Endothelial cell of umbilical vein (primary cell): ENCODE data around the gene RIMKLB. TPM values are rescaled to one million over a fixed set of nuclear protein-coding genes. Genes with fewer than 3 reads are reported as not detected.
"Not testable (repeated sequence)": the region's sequence is repeated elsewhere in the genome, so short reads cannot be mapped to it uniquely, and the experiment has no call there.

Experiments
- BruUV-seq: library from RNA; stranded (reverse); fragments of 400-500 nt; replicated peaks from 2 replicates; lab custom pipeline; 2021; lab: Mats Ljungman, UMichigan
- CTCF ChIA-PET: fragments of 300-600, 350-600 bp; sonication (Branson Sonifier 250); formaldehyde crosslinking; loops from one replicate; lab custom pipeline; 2021; ENCODE audit warnings: antibody characterized with exemption, inconsistent platforms; lab: Charles Lee
- POLR2A ChIA-PET: fragments of 300-600, 350-600 bp; sonication (Branson Sonifier 250); formaldehyde crosslinking; loops from one replicate; lab custom pipeline; 2021; ENCODE audit warnings: antibody characterized with exemption, inconsistent platforms; lab: Charles Lee
- DNase-seq: peaks from one replicate; pipeline ENCODE4 v3.0.0-alpha.2; 2011; ENCODE audit warnings: low read depth, low spot score
- FAIRE-seq: peaks from 2 replicates; lab custom pipeline; 2011; peaks lifted over from hg19 to GRCh38; lab: Jason Lieb, UNC
- H2AFZ ChIP-seq: 2 replicates; pipeline ENCODE4 v1.6.0; 2012; ENCODE audit warnings: low read depth, low read length, control low read depth, inconsistent platforms
- H3K27ac ChIP-seq: 2 replicates; pipeline ENCODE4 v1.5.1; 2011; ENCODE audit warnings: low read depth, mild to moderate bottlenecking, control low read depth, low read length, moderate library complexity; ENCODE audit not compliant: insufficient read depth
- H3K27me3 ChIP-seq, 2 experiments: 2 replicates each; pipeline versions ENCODE4 v1.6.0 to v1.6.1; 2011; ENCODE audit warnings: low read length in 2 of 2, mixed read lengths in 1 of 2; ENCODE audit not compliant: control insufficient read depth in 2 of 2, insufficient read depth in 2 of 2
- H3K36me3 ChIP-seq, 2 experiments: 2 replicates in 1 of 2; 3 replicates in 1 of 2; pipeline ENCODE4 v1.5.1; 2011; ENCODE audit warnings: low read length in 2 of 2, mild to moderate bottlenecking in 1 of 2, moderate library complexity in 1 of 2; ENCODE audit not compliant: control insufficient read depth in 2 of 2, insufficient read depth in 2 of 2; ENCODE audit errors: extremely low read depth in 1 of 2
- H3K4me1 ChIP-seq: 3 replicates; pipeline ENCODE4 v1.5.1; 2011; ENCODE audit warnings: mild to moderate bottlenecking, low read length; ENCODE audit not compliant: control insufficient read depth, insufficient read depth; ENCODE audit errors: extremely low read depth
- H3K4me2 ChIP-seq: 2 replicates; pipeline ENCODE4 v1.6.1; 2011; ENCODE audit warnings: low read length, control low read depth, mixed read lengths; ENCODE audit not compliant: insufficient read depth
- H3K4me3 ChIP-seq, 3 experiments: fragments of 200-600 bp in 1 of 3; sonication (generic), shearing (Covaris generic) in 1 of 3; replicated peaks in 1 of 3; 2 replicates each; pipeline ENCODE4 v1.5.1; 2011 to 2016; ENCODE audit warnings: control low read depth in 3 of 3, low read length in 3 of 3, mild to moderate bottlenecking in 2 of 3, inconsistent platforms in 1 of 3, low read depth in 1 of 3, moderate library complexity in 1 of 3; ENCODE audit not compliant: insufficient read depth in 1 of 3
- H3K79me2 ChIP-seq: 2 replicates; pipeline ENCODE4 v1.6.0; 2012; ENCODE audit warnings: low read length, inconsistent platforms; ENCODE audit not compliant: control insufficient read depth, insufficient read depth
- H3K9ac ChIP-seq: replicated peaks from 2 replicates; pipeline ENCODE3; 2011; ENCODE audit warnings: low read length, control low read depth; ENCODE audit not compliant: insufficient read depth; ENCODE audit errors: extremely low read depth
- H3K9me1 ChIP-seq: replicated peaks from 3 replicates; pipeline ENCODE4 v1.6.0; 2011; ENCODE audit warnings: mild to moderate bottlenecking, low read length; ENCODE audit not compliant: control insufficient read depth, insufficient read depth; ENCODE audit errors: extremely low read depth
- H3K9me3 ChIP-seq: replicated peaks from 2 replicates; pipeline ENCODE4 v1.5.1; 2012; ENCODE audit warnings: low read length, inconsistent platforms; ENCODE audit not compliant: control insufficient read depth, insufficient read depth
- H4K20me1 ChIP-seq: replicated peaks from 2 replicates; pipeline ENCODE3; 2011; ENCODE audit warnings: mild to moderate bottlenecking, low read length; ENCODE audit not compliant: control insufficient read depth, insufficient read depth; ENCODE audit errors: extremely low read depth
- EZH2 ChIP-seq: IDR thresholded peaks from 2 replicates; pipeline ENCODE4 v1.6.1; 2012; ENCODE audit warnings: borderline replicate concordance, low read depth, mild to moderate bottlenecking, moderate library complexity, low read length, inconsistent platforms; ENCODE audit not compliant: severe bottlenecking
- FOS ChIP-seq: IDR thresholded peaks from 2 replicates; pipeline ENCODE4 v1.6.1; 2011; ENCODE audit warnings: mild to moderate bottlenecking, low read length, moderate library complexity, borderline replicate concordance; ENCODE audit not compliant: insufficient read depth
- GATA2 ChIP-seq: IDR thresholded peaks from 2 replicates; pipeline ENCODE4 v1.7.0; 2011; ENCODE audit warnings: low read depth, mild to moderate bottlenecking, moderate library complexity, mixed read lengths, low read length; ENCODE audit not compliant: insufficient read length, insufficient read depth
- JUN ChIP-seq: IDR thresholded peaks from 2 replicates; pipeline ENCODE4 v1.6.1; 2011; ENCODE audit warnings: borderline replicate concordance, low read depth; ENCODE audit not compliant: insufficient read length, insufficient read depth
- MYC ChIP-seq: IDR thresholded peaks from one replicate; pipeline ENCODE4 v1.6.1; 2011; ENCODE audit warnings: mild to moderate bottlenecking, low read depth, low read length
- POLR2A ChIP-seq: IDR thresholded peaks from 2 replicates; pipeline ENCODE4 v1.6.1; 2012; ENCODE audit warnings: low read depth, mild to moderate bottlenecking, control low read depth, low read length
- POLR2AphosphoS5 ChIP-seq: IDR thresholded peaks from 2 replicates; pipeline ENCODE4 v1.6.1; 2012; ENCODE audit warnings: low read depth, mild to moderate bottlenecking, control low read depth, low read length, moderate library complexity; ENCODE audit not compliant: insufficient read depth
- dilution Hi-C: fragments of 300-500 bp; cut with MboI; formaldehyde crosslinking; loops from one replicate; pipeline ENCODE4 v1.15.0; 2019; ENCODE audit warnings: low sequenced_read_pairs; ENCODE audit not compliant: extremely low pct_ligation_motif_present
- intact Hi-C: fragments of 100-400 bp; cut with micrococcal nuclease; formaldehyde crosslinking; loops from one replicate; pipeline ENCODE4 v1.10.0; 2022
- polyA plus RNA-seq, 4 experiments: library from polyadenylated mRNA; depleted of rRNA in 3 of 4; stranded (reverse) in 3 of 4; unstranded in 1 of 4; fragments of >200 nt; gene quantifications; 2 replicates each; pipeline versions ENCODE4 v1.2.1 to v1.2.3, GENCODE V29; 2011 to 2012; ENCODE audit warnings: missing spikeins in 1 of 4
- total RNA-seq: library from RNA; stranded (reverse); gene quantifications from 2 replicates; pipeline ENCODE4 v1.2.3, GENCODE V29; 2021
- TF ChIP-seq, protein P1 (sequence below): IDR thresholded peaks from 2 replicates; pipeline ENCODE4 v1.6.1; 2011; ENCODE audit not compliant: insufficient read depth, insufficient read length
- TF ChIP-seq, protein P2 (sequence below), 2 donors: IDR thresholded peaks; 1 replicate in 1 of 2; 2 replicates in 1 of 2; pipeline ENCODE4 v1.5.1; 2011; ENCODE audit warnings: low read length in 2 of 2, mild to moderate bottlenecking in 2 of 2, moderate library complexity in 2 of 2, control low read depth in 1 of 2, inconsistent platforms in 1 of 2, low read depth in 1 of 2; ENCODE audit not compliant: insufficient read depth in 1 of 2; ENCODE audit errors: extremely low read depth in 1 of 2

RIMKLB gene
- total and polyA plus RNA-seq, 2 donors (not counting 3 experiments of a cell fraction or from before 2014, with no cell fraction given) = 35.5 to 64.3 TPM

DNA sequence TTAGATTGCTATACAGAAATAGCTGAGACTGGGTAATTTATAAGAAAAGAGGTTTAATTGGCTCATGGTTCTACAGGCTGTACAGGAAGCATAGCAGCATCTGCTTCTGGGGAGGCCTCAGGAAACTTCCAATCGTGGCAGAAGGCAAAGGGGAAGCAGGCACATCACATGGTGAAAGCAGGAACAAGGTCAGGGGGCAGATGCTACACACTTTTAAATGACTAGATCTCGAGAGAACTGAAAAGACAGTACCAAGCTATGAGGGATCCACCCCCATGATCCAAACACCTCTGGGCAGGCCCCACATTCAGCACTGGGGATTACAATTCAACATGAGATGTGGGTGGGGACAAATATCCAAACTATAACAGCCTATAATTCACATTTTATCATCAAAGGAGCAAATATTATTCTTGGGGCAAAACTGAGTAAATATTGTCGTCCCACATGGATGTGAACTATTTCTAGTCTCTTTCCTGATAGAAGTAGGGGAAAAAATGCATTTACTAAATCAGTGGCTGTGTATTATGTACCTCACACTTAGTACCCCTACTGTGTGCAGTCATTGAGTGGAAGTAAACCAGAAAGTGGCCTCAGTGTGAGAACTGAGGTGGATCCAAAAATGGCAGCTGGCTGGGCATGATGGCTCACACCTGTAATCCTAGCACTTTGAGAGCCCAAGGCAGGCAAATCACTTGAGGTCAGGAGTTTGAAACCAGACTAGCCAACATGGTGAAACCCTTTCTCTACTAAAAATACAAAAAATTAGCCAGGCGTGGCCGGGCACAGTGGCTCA lies 99.2 kb downstream of the RIMKLB start:
- POLR2A ChIA-PET = interaction anchor here (0.6 kb wide), 1 partner anchor 920 kb away, joined by 3 read pairs; no protein-coding TSS in a partner anchor
- BruUV-seq = no TSS peak
- no peaks in the 10 kb centered on the region for H3K4me1 ChIP-seq
- DNase-seq (no peak), FAIRE-seq (no peak)
- TF ChIP-seq GATA2 = no peak
- no peak for TF ChIP-seq EZH2
- no peak for TF ChIP-seq FOS
- TF ChIP-seq, protein P1, sequence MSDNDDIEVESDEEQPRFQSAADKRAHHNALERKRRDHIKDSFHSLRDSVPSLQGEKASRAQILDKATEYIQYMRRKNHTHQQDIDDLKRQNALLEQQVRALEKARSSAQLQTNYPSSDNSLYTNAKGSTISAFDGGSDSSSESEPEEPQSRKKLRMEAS = no peak
- TF ChIP-seq POLR2A = no peak
- no peak for TF ChIP-seq POLR2AphosphoS5
- TF ChIP-seq MYC = no peak
- no peak for TF ChIP-seq JUN
- TF ChIP-seq, protein P2, sequence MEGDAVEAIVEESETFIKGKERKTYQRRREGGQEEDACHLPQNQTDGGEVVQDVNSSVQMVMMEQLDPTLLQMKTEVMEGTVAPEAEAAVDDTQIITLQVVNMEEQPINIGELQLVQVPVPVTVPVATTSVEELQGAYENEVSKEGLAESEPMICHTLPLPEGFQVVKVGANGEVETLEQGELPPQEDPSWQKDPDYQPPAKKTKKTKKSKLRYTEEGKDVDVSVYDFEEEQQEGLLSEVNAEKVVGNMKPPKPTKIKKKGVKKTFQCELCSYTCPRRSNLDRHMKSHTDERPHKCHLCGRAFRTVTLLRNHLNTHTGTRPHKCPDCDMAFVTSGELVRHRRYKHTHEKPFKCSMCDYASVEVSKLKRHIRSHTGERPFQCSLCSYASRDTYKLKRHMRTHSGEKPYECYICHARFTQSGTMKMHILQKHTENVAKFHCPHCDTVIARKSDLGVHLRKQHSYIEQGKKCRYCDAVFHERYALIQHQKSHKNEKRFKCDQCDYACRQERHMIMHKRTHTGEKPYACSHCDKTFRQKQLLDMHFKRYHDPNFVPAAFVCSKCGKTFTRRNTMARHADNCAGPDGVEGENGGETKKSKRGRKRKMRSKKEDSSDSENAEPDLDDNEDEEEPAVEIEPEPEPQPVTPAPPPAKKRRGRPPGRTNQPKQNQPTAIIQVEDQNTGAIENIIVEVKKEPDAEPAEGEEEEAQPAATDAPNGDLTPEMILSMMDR (IDR thresholded peaks at IDR 0.05; ENCODE audit: extremely low read depth in 1 of 2, insufficient read depth in 1 of 2, low read depth in 1 of 2, low read length in 2 of 2) = no peak
- H3K27ac ChIP-seq = no peak overlapping the region
- no peaks in the 10 kb centered on the region for H3K36me3 ChIP-seq
- no peaks in the 10 kb centered on the region for H3K9me3 ChIP-seq
- H3K79me2 ChIP-seq = no peaks in the 10 kb centered on the region
- dilution Hi-C loops = no loop called here
- no peak overlapping the region for H3K9ac ChIP-seq
- H3K9me1 ChIP-seq = no peaks in the 10 kb centered on the region
- no peak overlapping the region for H3K4me2 ChIP-seq
- H3K27me3 ChIP-seq = no peaks in the 10 kb centered on the region
- CTCF ChIA-PET = interaction anchor here (0.6 kb wide), 1 partner anchor 253 kb away, joined by 3 read pairs; no protein-coding TSS in a partner anchor
- no peak overlapping the region for H3K4me3 ChIP-seq
- no peak overlapping the region for H2AFZ ChIP-seq
- intact Hi-C loops = no loop called here
- no peaks in the 10 kb centered on the region for H4K20me1 ChIP-seq

DNA sequence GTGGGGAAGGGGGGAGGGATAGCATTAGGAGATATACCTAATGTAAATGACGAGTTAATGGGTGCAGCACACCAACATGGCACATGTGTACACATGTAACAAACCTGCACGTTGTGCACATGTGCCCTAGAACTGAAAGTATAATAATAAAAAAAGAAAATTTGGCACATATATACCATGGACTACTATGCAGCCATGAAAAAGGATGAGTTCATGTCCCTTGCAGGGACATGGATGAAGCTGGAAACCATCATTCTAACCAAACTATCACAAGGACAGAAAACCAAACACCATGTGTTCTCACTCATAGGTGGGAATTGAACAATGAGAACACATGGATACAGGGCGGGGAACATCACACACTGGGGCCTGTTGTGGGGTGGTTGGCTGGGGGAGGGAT lies 103.4 kb downstream of the RIMKLB start:
- DNase-seq, H3K4me3 ChIP-seq, FAIRE-seq, H4K20me1 ChIP-seq, BruUV-seq, H3K27ac ChIP-seq, intact Hi-C loops, H3K9me1 ChIP-seq, POLR2A ChIA-PET, dilution Hi-C loops, H3K36me3 ChIP-seq, H3K9ac ChIP-seq, H2AFZ ChIP-seq, H3K9me3 ChIP-seq, CTCF ChIA-PET, H3K4me1 ChIP-seq, H3K27me3 ChIP-seq, H3K4me2 ChIP-seq, H3K79me2 ChIP-seq: not testable (repeated sequence)
